HEK293T (cell line): ENCODE results near the gene HMCN2.

ENCODE experiments used
- CTCF ChIA-PET: fragments of 350-600 bp; formaldehyde crosslinking; extraction: SDS; loops from one replicate; lab custom pipeline; 2021; ENCODE audit warnings: antibody characterized with exemption, inconsistent platforms; lab: Yijun Ruan, JAX
- POLR2A ChIA-PET: fragments of 350-600 bp; formaldehyde crosslinking; extraction: SDS; loops from one replicate; lab custom pipeline; 2020; ENCODE audit warnings: antibody characterized with exemption, inconsistent platforms; lab: Yijun Ruan, JAX
- DNase-seq: peaks from one replicate; pipeline ENCODE4 v3.0.0; 2012; ENCODE audit warnings: mixed read lengths; ENCODE audit errors: extremely low spot score
- ARNT ChIP-seq: fragments of 450-650 bp; IDR thresholded peaks from 2 replicates; pipeline ENCODE4 v1.6.1; 2017; ENCODE audit warnings: mild to moderate bottlenecking
- BHLHE40 ChIP-seq: fragments of 450-650 bp; IDR thresholded peaks from 2 replicates; pipeline ENCODE4 v1.6.1; 2016; ENCODE audit warnings: mild to moderate bottlenecking, moderate library complexity, borderline replicate concordance
- CTBP1 ChIP-seq: fragments of 450-650 bp; IDR thresholded peaks from 2 replicates; pipeline ENCODE4 v1.6.1; 2016; ENCODE audit warnings: borderline replicate concordance
- ELF4 ChIP-seq: fragments of 450-650 bp; IDR thresholded peaks from 2 replicates; pipeline ENCODE4 v1.6.1; 2017; ENCODE audit warnings: antibody characterized with exemption
- FOXA1 ChIP-seq: fragments of 450-650 bp; IDR thresholded peaks from 2 replicates; pipeline ENCODE4 v1.6.1; 2016; ENCODE audit warnings: mild to moderate bottlenecking
- FOXK2 ChIP-seq: fragments of 450-650 bp; IDR thresholded peaks from 2 replicates; pipeline ENCODE4 v1.6.1; 2016; ENCODE audit warnings: mild to moderate bottlenecking
- FOXM1 ChIP-seq: fragments of 450-650 bp; IDR thresholded peaks from 2 replicates; pipeline ENCODE4 v1.6.1; 2017; ENCODE audit warnings: mild to moderate bottlenecking, borderline replicate concordance
- HDGF ChIP-seq: fragments of 450-650 bp; IDR thresholded peaks from 2 replicates; pipeline ENCODE4 v1.6.1; 2017; ENCODE audit warnings: antibody characterized with exemption, borderline replicate concordance
- L3MBTL2 ChIP-seq: fragments of 450-650 bp; conservative IDR thresholded peaks from 2 replicates; pipeline ENCODE4 v1.6.1; 2016; ENCODE audit warnings: mild to moderate bottlenecking
- LEF1 ChIP-seq: fragments of 450-650 bp; IDR thresholded peaks from 2 replicates; pipeline ENCODE4 v1.6.1; 2017; ENCODE audit warnings: mild to moderate bottlenecking, borderline replicate concordance
- NFRKB ChIP-seq: fragments of 450-650 bp; IDR thresholded peaks from 2 replicates; pipeline ENCODE4 v1.6.1; 2016; ENCODE audit warnings: mild to moderate bottlenecking, moderate library complexity
- PKNOX1 ChIP-seq: fragments of 450-650 bp; IDR thresholded peaks from 2 replicates; pipeline ENCODE4 v1.6.1; 2016
- SP1 ChIP-seq: fragments of 450-650 bp; IDR thresholded peaks from 2 replicates; pipeline ENCODE4 v1.6.1; 2017
- SUZ12 ChIP-seq: fragments of 450-650 bp; IDR thresholded peaks from 2 replicates; pipeline ENCODE4 v1.6.1; 2016; ENCODE audit warnings: mild to moderate bottlenecking
- TARDBP ChIP-seq: fragments of 450-650 bp; IDR thresholded peaks from 2 replicates; pipeline ENCODE4 v1.6.1; 2016
- ZNF384 ChIP-seq: fragments of 450-650 bp; IDR thresholded peaks from 2 replicates; pipeline ENCODE4 v1.6.1; 2016

The HMCN2 gene

GRCh38 chr9:130448035-130448624 lies 182.6 kb downstream of the HMCN2 start:
- ChIA-PET POLR2A (interaction anchor here (1.0 to 1.3 kb wide), 4 partner anchors 9 to 242 kb away, joined by 3 to 5 read pairs (median 4); no protein-coding TSS in a partner anchor), CTCF (interaction anchor here (0.7 to 0.9 kb wide), 2 partner anchors 234 to 253 kb away, joined by 3 read pairs; no protein-coding TSS in a partner anchor)
- TF ChIP-seq ELF4: no peak
- TF ChIP-seq ARNT: no peak
- no peak for TF ChIP-seq SP1
- TF ChIP-seq ZNF384: no peak
- DNase-seq: no peak

DNA sequence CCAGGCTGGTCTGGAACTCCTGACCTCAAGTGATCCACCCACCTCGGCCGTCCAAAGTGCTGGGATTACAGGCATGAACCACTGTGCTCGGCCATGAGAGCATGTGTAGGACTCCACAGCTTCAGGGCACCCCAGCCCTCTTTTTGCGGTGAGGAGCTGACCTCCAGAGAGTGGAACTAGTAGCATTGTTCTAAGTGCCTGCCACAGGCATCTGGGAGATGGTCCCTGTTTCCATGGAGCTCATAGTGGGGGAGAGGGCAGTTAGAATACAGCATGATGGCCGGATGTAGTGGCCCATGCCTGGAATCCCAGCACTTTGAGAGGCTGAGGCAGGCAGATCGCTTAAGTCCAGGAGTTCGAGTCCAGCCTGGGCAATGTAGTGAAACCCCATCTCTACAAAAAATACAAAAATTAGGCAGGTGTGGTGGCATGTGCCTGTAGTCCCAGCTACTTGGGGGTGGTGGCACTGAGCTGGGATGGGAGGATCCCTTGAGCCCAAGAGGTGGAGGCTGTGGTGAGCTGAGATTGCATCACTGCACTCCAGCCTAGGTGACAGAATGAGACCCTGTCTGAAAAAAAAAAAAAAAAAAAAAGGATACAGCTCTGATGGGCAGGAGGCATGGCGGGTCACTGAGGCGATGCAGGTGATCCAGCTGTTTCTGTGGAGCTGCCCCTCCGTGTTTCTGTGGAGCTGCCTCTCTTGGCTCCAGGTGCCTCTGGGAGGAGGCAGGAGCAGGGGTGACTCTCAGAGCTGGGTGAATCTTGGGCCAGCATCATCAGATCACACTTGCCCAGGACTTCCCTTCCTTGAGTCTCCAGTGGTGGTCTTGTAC lies 183.4 kb downstream of the HMCN2 start:
- ChIA-PET POLR2A (interaction anchor here (1.3 kb wide), 2 partner anchors 11 to 241 kb away, joined by 3 to 5 read pairs; no protein-coding TSS in a partner anchor), CTCF (interaction anchor here (0.6 kb wide), 1 partner anchor 182 kb away, joined by 4 read pairs; no protein-coding TSS in a partner anchor)
- no peak for TF ChIP-seq BHLHE40
- no peak for TF ChIP-seq SP1
- TF ChIP-seq FOXK2: no peak
- TF ChIP-seq FOXM1: no peak
- no peak for TF ChIP-seq PKNOX1
- no peak for TF ChIP-seq ELF4
- TF ChIP-seq ZNF384: no peak
- no peak for TF ChIP-seq ARNT
- TF ChIP-seq NFRKB: no peak
- TF ChIP-seq CTBP1: no peak
- no peak for TF ChIP-seq L3MBTL2
- TF ChIP-seq SUZ12: no peak
- TF ChIP-seq TARDBP: no peak
- no peak for TF ChIP-seq LEF1
- TF ChIP-seq FOXA1: no peak
- no peak for TF ChIP-seq HDGF
- DNase-seq: no peak

DNA sequence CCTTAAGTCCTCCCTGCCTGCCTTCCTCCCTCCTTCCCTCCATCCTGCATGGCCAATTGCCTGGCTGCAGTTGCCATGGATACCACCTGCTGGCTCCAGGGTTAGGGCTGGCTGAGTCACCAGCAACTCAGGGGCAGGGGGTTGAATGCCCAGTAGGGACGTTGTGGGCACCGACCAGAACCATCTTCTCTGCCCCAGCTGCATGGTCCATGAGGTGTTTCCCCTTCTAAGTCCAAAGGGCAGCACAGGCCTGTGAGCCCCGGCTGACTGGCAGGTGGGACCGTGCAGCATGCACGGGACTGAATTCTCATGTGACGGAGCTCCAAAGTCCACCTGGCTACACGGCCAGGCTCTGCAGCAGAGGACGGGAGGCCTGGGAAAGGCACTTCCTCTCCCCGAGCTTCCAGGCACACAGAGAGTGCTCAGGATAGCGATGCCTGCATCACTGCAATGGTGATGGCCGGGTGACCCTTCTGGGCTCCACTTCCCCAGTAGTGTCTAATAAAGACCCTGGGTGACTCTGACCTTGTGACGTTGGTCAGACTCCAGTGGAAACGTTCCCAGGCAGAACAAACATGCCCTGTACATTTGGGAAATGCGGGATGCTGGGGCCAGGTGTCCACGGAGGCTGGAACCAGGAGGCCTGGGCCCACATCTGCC lies 184.9 kb downstream of the HMCN2 start:
- ChIA-PET POLR2A (no interaction called here), CTCF (no interaction called here)
- TF ChIP-seq ARNT: no peak
- TF ChIP-seq NFRKB: no peak
- TF ChIP-seq L3MBTL2: no peak
- TF ChIP-seq FOXM1: no peak
- no peak for TF ChIP-seq SUZ12
- no peak for TF ChIP-seq HDGF
- TF ChIP-seq TARDBP: no peak
- TF ChIP-seq FOXA1: no peak
- no peak for TF ChIP-seq BHLHE40
- TF ChIP-seq FOXK2: no peak
- TF ChIP-seq CTBP1: no peak
- TF ChIP-seq SP1: no peak
- no peak for TF ChIP-seq ELF4
- no peak for TF ChIP-seq LEF1
- TF ChIP-seq ZNF384: no peak
- TF ChIP-seq PKNOX1: no peak
- no peak for DNase-seq

DNA sequence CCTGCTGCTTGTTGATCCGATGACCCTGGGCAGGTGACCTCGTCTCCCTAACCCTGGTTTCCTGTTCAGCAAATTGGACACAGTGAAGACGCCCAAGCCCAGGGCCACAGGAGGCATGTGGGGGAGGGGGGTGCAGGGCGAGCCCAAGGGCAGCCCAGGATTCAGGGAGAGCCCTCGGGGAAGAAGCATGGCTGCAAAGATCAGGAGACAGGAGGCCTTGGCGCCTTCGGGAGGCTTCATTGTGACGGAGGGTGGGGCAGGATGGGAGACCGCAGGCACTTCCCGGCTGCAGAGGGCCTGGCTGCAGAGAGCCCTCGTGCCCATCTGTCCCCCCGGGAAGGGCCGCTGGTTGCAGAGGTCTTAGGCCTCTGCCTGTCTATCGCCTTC lies 185.4 kb downstream of the HMCN2 start:
- DNase-seq: no peak
- ChIA-PET CTCF (no interaction called here), POLR2A (no interaction called here)
- no peak for TF ChIP-seq ARNT
- TF ChIP-seq ZNF384: no peak
- TF ChIP-seq FOXA1: no peak
- TF ChIP-seq NFRKB: no peak
- no peak for TF ChIP-seq FOXK2
- no peak for TF ChIP-seq FOXM1
- no peak for TF ChIP-seq SUZ12
- no peak for TF ChIP-seq CTBP1
- TF ChIP-seq LEF1: no peak
- no peak for TF ChIP-seq SP1
- TF ChIP-seq ELF4: no peak
- no peak for TF ChIP-seq BHLHE40
- TF ChIP-seq L3MBTL2: no peak

GRCh38 chr9:130451509-130452388 lies 186.2 kb downstream of the HMCN2 start:
- peak; percentile 82 for DNase-seq
- ChIA-PET POLR2A (no interaction called here), CTCF (no interaction called here)
- TF ChIP-seq LEF1 (no peak), FOXM1 (no peak), HDGF (no peak), L3MBTL2 (no peak), SUZ12 (no peak), TARDBP (no peak), CTBP1 (no peak)
